ENCODE data around the gene AGER.
"Not testable (repeated sequence)": the region's sequence is repeated elsewhere in the genome, so short reads cannot be mapped to it uniquely, and the experiment has no call there.

AGER gene

GRCh38 chr6:32146687-32147086 is 37.4 kb downstream of the AGER start:
- no peak for FAIRE-seq

DNA sequence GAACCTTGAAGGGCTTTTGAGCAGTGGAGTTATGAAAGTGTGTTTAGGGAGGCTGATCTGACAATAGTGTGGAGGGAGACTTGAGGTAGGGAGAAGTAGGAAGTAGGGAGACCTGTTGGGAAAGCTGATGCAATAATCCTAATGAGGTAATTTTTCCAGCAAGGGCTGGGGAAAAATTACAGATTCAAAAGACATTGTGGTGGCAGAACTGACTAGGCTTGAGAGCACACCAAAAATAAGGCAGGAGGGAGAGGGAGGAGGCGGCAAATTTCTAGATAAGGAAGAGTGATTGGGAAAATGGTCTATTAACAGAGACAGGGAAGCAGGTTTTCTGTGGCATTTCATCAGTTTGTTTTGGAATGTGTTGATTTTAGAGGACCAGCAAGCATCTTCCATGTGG is 37.8 kb downstream of the AGER start:
- FAIRE-seq = no peak

DNA sequence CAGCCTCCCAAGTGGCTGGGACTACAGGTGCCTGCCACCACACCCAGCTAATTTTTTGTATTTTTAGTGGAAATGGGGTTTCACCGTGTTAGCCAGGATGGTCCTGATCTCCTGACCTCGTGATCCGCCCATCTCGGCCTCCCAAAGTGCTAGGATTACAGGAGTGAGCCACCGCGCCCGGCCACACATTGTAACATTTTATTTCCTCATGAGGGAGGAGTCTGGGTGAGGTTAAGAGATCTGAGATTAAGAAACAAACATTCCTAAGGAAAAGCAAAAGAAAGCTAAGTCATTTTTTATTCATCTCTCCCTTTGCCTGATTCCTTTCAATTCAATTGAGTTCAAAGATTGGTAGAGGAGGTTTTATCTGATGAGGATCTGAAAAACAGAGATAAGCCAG is 39.8 kb downstream of the AGER start:
- not testable (repeated sequence) for FAIRE-seq

DNA sequence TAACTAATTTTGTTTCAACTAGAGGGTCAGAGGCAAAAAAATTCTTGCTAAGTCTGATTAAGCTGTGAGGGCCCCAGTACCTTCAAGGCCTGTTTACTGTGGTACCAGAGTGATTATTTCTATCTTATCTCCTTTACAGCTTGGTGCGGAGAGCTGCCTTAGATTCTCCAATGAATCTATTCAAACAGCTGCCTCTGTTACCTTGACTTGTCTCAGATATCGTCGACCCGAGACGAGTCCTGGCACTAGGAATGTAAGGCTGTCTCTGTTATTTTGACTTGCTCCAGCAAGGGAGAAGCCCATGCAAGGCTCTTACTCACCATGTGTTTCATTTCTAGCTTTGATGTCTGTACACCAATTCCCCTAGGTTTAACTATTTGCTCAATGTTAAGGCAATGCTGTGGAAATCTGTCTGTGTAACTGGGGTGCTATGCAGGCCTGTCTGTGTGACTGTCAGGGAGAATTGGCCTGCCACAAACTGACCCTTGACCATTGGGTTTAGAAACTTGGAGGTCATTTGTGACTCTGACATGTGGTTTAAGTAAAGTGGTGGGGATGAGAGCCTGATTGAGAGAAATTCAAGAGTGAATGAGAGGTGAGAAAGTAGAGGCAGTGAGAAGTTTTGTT is 43.5 kb downstream of the AGER start:
- no peak for FAIRE-seq

- no peak for FAIRE-seq
These were observed 44.5 kb downstream of the AGER start for GRCh38 chr6:32139590-32139989.

DNA sequence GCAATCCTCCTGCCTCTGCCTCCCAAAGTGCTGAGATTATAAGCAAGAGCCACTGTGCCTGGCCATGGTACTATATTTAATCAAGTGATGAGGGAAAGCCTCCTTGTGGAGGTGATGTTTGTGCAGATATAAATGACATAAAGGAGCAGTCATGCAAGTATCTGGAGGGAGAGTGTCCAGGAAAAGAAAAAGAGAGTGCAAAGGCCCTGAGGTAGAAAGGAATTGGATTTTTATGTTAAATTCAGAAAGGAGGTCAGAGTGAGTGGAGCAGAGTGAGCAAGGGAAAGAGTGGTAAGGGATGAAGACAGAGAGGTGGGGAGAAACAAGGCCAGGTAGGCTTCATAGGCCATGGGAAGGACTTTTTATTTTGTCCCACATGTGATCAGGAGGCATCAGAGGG is 46.6 kb downstream of the AGER start:
- FAIRE-seq = no peak

- FAIRE-seq = no peak
These were observed 50.3 kb downstream of the AGER start for GRCh38 chr6:32133786-32134185.

DNA sequence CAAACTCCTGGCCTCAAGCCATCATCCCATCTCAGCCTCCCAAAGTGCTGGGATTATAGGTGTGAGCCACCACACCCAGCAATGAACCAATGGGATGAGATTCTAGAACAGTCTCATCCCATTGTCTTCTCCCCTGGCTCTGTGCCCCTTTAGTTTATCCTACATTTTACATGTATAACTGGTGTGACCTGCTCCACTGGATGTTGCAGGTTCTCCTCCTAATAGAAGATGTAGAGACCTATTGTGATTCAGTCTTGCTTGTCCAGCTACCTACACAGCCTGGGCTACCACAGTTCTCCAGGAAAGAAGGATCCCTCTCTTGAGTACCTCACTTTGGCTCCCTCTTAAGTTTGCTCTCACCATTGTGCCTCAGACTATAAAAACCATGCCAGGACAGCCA is 51.9 kb downstream of the AGER start:
- FAIRE-seq = no peak

DNA sequence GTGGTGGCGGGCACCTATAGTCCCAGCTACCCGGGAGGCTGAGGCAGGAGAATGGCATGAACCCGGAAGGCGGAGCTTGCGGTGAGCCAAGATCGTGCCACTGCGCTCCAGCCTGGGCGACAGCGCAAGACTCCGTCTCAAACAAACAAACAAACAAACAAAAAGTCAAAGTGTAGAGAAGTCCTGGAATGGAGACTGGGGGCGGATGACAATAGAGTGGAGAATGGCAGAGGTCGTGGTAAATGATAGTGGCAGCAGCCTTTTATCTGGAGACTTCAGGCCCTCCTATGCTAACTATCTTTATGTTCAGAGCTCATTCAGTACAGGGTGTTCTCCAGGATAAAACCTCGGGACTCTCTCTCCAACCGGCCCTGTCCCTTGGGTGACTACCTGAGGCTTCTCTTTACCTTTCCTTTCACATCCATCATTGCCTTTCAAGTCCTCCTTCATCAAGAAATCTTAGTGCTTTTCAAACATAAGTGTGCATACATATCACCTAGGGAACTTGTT is 52.6 kb downstream of the AGER start:
- no peak for FAIRE-seq

Measured in islet of Langerhans (tissue), 1 donor.